OCI-LY7 (cell line): ENCODE data around the gene PNLIPRP3.

Source experiments
- EZH2phosphoT487 ChIP-seq: fragments of 200-600 bp; sonication (generic); IDR thresholded peaks from 2 replicates; pipeline ENCODE4 v1.6.1; 2018; ENCODE audit warnings: low read depth, borderline replicate concordance, mild to moderate bottlenecking, mixed run types, antibody characterized with exemption, low read length, moderate library complexity, mixed read lengths
- TF ChIP-seq, protein P1 (sequence below): fragments of 200-600 bp; sonication (generic); conservative IDR thresholded peaks from 2 replicates; pipeline ENCODE4 v1.5.1; 2014; ENCODE audit warnings: mild to moderate bottlenecking, antibody characterized with exemption, low read length, moderate library complexity, mixed read lengths

DNA sequence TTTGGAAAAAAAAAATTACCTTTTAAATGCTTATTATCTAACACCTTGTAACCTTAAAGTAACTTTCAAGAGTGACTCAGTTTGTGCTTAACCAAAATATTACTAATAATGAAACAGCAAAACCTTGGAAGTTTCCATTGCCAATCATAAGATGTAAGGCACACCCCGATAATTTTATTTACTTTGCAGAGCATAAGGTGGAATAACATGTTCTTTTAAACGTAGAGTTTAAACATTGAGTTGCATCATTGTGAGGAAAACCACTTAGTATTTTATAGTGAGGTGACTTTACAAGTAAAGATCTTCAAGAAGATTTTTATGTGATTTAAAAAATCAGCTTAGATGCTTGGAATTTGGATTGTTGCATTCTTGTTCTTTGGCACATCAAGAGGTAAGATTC is at the start of gene PNLIPRP3:
- TF ChIP-seq, protein P1, sequence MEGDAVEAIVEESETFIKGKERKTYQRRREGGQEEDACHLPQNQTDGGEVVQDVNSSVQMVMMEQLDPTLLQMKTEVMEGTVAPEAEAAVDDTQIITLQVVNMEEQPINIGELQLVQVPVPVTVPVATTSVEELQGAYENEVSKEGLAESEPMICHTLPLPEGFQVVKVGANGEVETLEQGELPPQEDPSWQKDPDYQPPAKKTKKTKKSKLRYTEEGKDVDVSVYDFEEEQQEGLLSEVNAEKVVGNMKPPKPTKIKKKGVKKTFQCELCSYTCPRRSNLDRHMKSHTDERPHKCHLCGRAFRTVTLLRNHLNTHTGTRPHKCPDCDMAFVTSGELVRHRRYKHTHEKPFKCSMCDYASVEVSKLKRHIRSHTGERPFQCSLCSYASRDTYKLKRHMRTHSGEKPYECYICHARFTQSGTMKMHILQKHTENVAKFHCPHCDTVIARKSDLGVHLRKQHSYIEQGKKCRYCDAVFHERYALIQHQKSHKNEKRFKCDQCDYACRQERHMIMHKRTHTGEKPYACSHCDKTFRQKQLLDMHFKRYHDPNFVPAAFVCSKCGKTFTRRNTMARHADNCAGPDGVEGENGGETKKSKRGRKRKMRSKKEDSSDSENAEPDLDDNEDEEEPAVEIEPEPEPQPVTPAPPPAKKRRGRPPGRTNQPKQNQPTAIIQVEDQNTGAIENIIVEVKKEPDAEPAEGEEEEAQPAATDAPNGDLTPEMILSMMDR = no peak
- no peak for TF ChIP-seq EZH2phosphoT487
